ENCODE measurements around the gene PPP2R2B. TPM values are rescaled to one million over a fixed set of nuclear protein-coding genes. Genes with fewer than 3 reads are reported as not detected.
A peak's percentile ranks its signal among the peaks of the same experiment; 100 is the strongest.

The PPP2R2B gene
- total RNA-seq, 8 experiments from 2014 or later, result 54.2 to 102 (median 75.0) TPM

DNA sequence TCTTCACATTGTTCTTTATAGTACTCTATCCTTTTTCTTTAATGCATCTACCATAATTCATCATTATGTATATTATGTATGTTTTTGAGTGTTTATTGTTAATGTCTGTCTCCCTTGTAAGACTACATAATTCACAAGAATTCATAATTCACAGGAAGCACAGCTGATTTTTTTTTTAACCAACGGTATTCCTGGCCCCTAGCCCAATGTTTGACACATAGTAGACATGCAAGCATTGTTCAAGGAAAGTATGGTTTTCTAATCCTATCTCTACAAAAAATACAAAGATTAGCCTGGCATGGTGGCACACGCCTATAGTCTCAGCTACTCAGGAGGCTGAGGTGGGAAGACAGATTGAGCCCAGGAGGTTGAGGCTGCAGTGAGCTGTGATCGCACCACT is 160.6 kb downstream of the PPP2R2B start:
- H3K4me1 ChIP-seq (replicated peaks in 1 of 2), result peaks cover 0 to 15% of the 10 kb centered on the region in 2 donors
- in situ Hi-C loops (cut with MboI; ENCODE audit: low pct_unique_long_range_greater_than_20kb in 2 of 9, low sequenced_read_pairs in 9 of 9, unreplicated experiment in 9 of 9), result no loop called here
- peak in 3 of 8 experiments; percentile 6 to 65 (median 14) for ATAC-seq (replicated peaks in 6 of 8)
- H3K27ac ChIP-seq, result no peak overlapping the region
- no peak overlapping the region for H3K4me3 ChIP-seq
- 0 to 100% (median 81%) methylated on average over 1 to 3 of the region's 3 CpGs for WGBS, 10 experiments

DNA sequence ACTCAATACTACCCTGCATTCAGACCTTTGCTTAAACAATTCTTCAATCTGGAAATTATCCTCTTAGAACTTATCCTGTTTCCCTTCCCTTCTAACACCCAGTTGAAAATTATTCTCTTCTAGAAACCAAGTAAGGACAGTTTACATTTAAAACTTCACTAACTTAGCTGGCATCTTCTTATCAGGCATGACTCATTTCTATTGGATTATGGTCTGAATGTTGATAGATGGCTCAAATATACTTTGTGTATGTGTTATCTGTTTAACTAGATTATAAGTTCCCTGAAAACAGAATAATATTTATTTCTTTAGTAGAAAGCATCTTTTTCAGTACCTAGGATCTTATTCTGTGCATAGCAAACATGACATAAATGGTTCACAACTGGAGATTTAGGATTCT is 161.9 kb downstream of the PPP2R2B start:
- Histone ChIP-seq H3K4me1 (replicated peaks in 1 of 2) (peaks cover 0 to 15% of the 10 kb centered on the region in 2 donors), H3K4me3 (no peak overlapping the region), H3K27ac (no peak overlapping the region)
- no peak for ATAC-seq (replicated peaks in 6 of 8)
- in situ Hi-C loops (cut with MboI; ENCODE audit: low pct_unique_long_range_greater_than_20kb in 2 of 9, low sequenced_read_pairs in 9 of 9, unreplicated experiment in 9 of 9), result no loop called here

DNA sequence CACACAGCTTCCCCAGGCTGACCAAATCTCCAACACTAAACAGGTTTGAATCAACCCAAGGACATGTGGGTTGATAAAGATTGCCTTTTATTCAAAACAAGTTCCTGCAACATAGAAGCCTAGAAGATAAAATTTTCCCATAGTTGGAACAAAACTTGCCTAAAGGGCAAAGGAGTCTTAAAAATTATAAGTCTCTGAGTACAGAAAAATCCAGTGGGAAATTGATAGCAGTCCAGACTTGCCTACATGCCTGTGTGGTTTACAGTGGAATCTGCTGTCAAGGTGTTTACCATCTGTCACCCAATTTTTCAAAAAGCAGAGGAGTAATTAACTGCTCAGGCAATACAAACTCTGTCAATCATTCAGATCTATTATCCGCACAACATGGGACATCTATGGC is 168.2 kb downstream of the PPP2R2B start:
- in situ Hi-C loops (cut with MboI; ENCODE audit: low pct_unique_long_range_greater_than_20kb in 2 of 9, low sequenced_read_pairs in 9 of 9, unreplicated experiment in 9 of 9), result no loop called here
- ATAC-seq (replicated peaks in 6 of 8), result peak in 1 of 8 experiments; percentile 33

DNA sequence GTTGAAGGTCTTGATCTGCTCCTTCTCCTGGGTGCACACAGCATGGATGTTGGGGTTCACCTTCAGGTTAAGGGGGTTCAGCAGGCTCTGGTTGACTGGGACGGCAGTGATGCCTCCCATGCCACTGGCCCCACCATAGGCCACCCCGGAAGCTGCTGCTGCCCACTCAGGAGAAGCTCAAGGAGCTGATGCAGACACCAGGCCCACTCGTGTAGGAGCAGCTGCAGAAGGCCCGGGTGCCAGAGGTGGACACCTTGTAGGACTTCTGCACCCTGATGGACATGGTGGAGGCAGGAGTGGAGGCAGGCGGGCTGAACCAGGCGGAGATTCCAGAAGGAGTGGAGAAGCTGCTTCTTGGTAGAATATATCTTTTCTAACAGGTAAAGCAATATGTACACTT is 171.2 kb downstream of the PPP2R2B start:
- Histone ChIP-seq H3K4me3 (no peak overlapping the region), H3K4me1 (replicated peaks in 1 of 2) (peaks cover 19 to 38% of the 10 kb centered on the region in 2 donors), H3K27ac (no peak overlapping the region)
- WGBS, 10 experiments, result 66 to 100% (median 92%) methylated on average over 1 to 5 of the region's 6 CpGs; no CpG with 5 or more reads in 3 of the 10 experiments
- in situ Hi-C loops (cut with MboI; ENCODE audit: low pct_unique_long_range_greater_than_20kb in 2 of 9, low sequenced_read_pairs in 9 of 9, unreplicated experiment in 9 of 9), result no loop called here
- no peak for ATAC-seq (replicated peaks in 6 of 8)

More for the DNA sequence above, 168.2 kb downstream of the PPP2R2B start:
- WGBS, 10 experiments, result 67 to 100% (median 100%) methylated on average over 1 of the region's 1 CpG; no CpG with 5 or more reads in 3 of the 10 experiments
- no peak overlapping the region for H3K4me3 ChIP-seq
- H3K4me1 ChIP-seq (replicated peaks in 1 of 2), result peaks cover 6 to 8% of the 10 kb centered on the region in 2 donors
- H3K27ac ChIP-seq, result no peak overlapping the region

DNA sequence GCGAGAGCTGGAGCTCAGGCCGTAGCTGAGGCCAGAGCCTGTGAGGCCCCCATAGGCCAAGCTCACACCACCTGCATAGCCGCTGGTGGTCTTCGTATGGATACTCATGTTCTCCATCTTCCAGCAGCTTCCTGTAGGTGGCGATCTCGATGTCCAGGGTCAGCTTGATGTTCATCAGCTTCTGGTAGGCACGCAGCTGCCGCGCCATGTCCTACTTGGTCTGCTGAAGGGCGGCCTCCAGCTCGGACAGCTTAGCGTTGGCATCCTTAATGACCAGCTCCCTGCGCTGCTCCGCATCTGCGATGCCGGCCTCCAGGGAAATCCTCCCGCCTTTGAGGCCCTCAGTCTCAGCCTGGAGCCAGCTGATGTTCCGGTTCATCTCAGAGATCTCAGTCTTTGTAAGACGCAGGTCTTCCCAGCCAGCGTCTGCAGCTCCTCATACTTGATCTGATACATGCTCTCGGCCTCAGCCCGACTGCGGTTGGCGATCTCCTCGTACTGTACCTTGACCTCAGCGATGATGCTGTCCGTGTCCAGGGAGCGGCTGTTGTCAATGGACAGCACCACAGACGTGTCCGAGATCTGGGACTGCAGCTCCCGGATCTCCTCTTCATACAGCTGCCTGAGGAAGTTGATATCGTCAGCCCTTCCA is 172.1 kb downstream of the PPP2R2B start:
- WGBS, 10 experiments, result 62 to 100% (median 98%) methylated on average over 1 to 10 of the region's 32 CpGs; no CpG with 5 or more reads in 3 of the 10 experiments
- no peak for ATAC-seq (replicated peaks in 6 of 8)
- Histone ChIP-seq H3K4me3 (no peak overlapping the region), H3K27ac (peak overlapping the region in 1 of 2 donors; percentile 24), H3K4me1 (replicated peaks in 1 of 2) (peaks cover 27 to 47% of the 10 kb centered on the region in 2 donors)
- in situ Hi-C loops (cut with MboI; ENCODE audit: low pct_unique_long_range_greater_than_20kb in 2 of 9, low sequenced_read_pairs in 9 of 9, unreplicated experiment in 9 of 9), result no loop called here

DNA sequence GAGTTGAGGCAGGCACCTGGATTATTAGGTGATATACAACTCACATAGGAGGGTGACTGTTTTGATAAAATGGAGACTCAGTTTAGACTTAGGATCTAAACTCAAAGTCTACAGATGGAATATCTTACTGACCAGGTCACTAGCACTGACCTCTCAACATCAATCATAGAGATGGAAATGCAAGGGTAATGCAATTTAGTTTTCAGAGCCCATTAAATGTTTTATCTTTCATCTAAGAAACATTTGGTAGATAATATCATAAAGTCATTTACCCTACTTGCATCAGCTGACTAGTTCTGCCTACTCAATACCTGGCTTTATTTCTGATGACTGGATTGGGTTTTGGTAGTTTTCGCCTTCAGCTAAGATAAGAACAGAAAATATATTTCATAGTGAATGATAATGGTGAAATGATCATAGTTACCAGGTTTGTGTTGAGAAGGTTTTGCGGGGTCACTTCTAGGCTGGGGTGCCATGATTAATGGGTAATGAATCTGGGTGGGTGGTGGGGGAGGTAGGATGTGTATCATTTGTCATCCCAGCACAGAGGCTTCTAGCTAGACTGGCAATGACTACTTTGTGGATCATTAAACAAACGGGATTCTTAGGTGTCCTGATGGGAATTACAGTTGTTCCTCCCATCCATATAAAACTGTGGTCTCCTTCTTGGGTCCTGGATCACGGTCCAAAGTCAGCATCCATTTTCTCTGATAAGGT is 173.4 kb downstream of the PPP2R2B start:
- no peak overlapping the region for H3K27ac ChIP-seq
- WGBS, 10 experiments, result 40 to 96% (median 83%) methylated on average over 1 to 4 of the region's 4 CpGs; no CpG with 5 or more reads in 2 of the 10 experiments
- H3K4me1 ChIP-seq (replicated peaks in 1 of 2), result peaks cover 33 to 60% of the 10 kb centered on the region in 2 donors
- in situ Hi-C loops (cut with MboI; ENCODE audit: low pct_unique_long_range_greater_than_20kb in 2 of 9, low sequenced_read_pairs in 9 of 9, unreplicated experiment in 9 of 9), result no loop called here
- H3K4me3 ChIP-seq, result no peak overlapping the region
- no peak for ATAC-seq (replicated peaks in 6 of 8)

DNA sequence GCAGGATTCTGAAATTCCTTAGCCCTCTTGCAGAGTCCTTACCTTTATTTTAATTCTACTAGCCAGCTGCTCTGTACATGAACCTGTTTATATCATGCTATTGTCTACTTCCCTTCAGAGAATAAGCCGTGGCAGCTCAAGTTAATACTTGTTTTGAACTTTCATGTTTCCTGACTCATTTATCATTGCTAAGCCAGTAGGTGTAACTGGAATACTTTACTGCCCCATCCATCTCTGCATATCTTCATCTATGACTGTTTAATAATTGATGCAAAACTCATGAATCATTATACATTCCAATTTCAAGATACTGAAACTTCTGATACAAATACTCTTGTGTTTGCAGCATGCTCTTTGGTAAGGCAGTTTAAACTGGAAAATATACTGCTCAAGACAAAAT is 174.7 kb downstream of the PPP2R2B start:
- Histone ChIP-seq H3K4me3 (no peak overlapping the region), H3K27ac (no peak overlapping the region), H3K4me1 (replicated peaks in 1 of 2) (peaks cover 33 to 73% of the 10 kb centered on the region in 2 donors)
- in situ Hi-C loops (cut with MboI; ENCODE audit: low pct_unique_long_range_greater_than_20kb in 2 of 9, low sequenced_read_pairs in 9 of 9, unreplicated experiment in 9 of 9), result no loop called here
- peak in 3 of 8 experiments; percentile 9 to 81 (median 78) for ATAC-seq (replicated peaks in 6 of 8)
- WGBS, 10 experiments, result 0 to 67% (median 40%) methylated on average over 1 of the region's 1 CpG; no CpG with 5 or more reads in 1 of the 10 experiments

DNA sequence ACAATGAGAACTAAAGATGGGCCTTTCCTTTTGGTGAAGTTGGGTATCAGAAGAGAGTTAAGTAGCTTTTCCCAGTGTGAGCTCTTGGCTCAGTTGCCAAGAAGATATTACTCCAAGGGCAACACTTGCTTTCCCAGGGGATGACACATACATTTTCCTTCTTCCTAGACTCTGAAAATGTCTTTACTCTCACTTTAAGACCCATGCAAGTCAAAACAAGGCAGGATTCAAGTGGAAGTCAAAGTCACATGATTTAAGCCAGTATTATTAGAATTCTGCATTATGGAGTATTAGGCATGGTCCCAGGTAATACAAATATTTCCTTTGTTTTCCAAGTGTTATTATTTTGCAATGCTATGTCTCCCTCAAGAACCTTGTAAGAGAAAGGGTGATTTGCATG is 175.1 kb downstream of the PPP2R2B start:
- peaks cover 33 to 77% of the 10 kb centered on the region in 2 donors for H3K4me1 ChIP-seq (replicated peaks in 1 of 2)
- peak in 2 of 8 experiments; percentile 5 to 6 for ATAC-seq (replicated peaks in 6 of 8)
- H3K27ac ChIP-seq, result no peak overlapping the region
- no peak overlapping the region for H3K4me3 ChIP-seq
- in situ Hi-C loops (cut with MboI; ENCODE audit: low pct_unique_long_range_greater_than_20kb in 2 of 9, low sequenced_read_pairs in 9 of 9, unreplicated experiment in 9 of 9), result no loop called here

DNA sequence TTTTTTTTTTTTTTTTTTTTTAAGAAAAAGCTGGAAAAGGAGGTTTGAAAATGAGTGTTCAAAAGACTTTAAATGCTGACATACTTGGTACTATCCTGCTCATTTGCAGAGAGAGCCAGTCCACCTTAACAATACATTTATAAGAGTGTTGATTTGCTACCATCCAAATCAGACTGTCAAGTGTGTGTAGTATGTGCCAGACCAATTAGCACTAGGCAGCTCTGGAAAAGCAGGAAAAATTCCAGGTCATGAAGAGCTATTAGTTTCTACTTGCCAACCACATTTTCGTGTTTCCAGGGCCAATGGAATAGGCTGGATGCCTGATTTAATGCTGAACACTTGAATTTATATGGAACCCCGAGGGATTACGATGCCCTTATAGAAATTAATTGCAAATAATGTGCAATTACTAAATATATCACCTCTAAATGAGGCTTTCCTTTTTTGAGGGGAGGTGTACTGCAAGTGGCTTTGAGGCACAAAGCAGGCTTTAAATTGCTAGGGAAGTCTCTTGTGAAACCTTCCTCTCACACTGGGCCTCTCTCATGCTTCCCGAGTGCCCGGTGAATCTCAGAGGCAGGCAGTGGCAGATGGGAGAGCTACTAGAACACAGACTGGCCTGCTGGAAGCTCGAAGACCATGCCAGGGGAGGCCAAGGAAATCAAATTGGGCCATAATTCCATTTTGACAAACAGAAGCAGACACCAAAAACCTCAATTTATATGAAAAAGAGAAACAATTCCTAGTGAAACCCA is 178.7 kb downstream of the PPP2R2B start:
- H3K4me1 ChIP-seq (replicated peaks in 1 of 2), result peaks cover 24 to 66% of the 10 kb centered on the region in 2 donors
- H3K4me3 ChIP-seq, result no peak overlapping the region
- peak in 6 of 8 experiments; percentile 24 to 75 (median 57) for ATAC-seq (replicated peaks in 6 of 8)
- 59 to 82% (median 75%) methylated on average over 2 to 6 of the region's 6 CpGs; no CpG with 5 or more reads in 1 of the 10 experiments for WGBS, 10 experiments
- in situ Hi-C loops (cut with MboI; ENCODE audit: low pct_unique_long_range_greater_than_20kb in 2 of 9, low sequenced_read_pairs in 9 of 9, unreplicated experiment in 9 of 9), result no loop called here
- H3K27ac ChIP-seq, result peak overlapping the region in 1 of 2 donors; percentile 50

DNA sequence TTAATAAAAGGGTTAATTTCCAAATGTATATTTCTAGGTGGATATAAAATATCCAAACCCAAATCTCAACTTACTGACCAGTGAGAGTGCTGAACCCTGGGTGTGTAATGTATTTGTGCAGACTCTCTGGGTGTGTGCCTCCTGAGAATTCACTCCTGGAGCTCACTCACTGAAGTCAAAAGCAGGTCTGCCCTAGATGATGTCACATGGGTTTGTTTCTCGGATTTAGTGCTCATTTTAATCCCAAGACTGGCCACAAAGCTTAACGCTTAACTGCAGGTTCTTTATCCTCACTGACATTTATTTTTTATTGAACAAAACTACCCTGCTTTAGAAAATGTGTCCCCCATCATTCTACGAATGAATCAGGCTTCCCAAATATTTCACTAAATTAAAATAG is 179.4 kb downstream of the PPP2R2B start:
- H3K4me3 ChIP-seq, result no peak overlapping the region
- WGBS, 10 experiments, result 18 to 90% (median 76%) methylated on average over 1 to 3 of the region's 3 CpGs; no CpG with 5 or more reads in 3 of the 10 experiments
- H3K4me1 ChIP-seq (replicated peaks in 1 of 2), result peaks cover 22 to 59% of the 10 kb centered on the region in 2 donors
- H3K27ac ChIP-seq, result peak overlapping the region in 1 of 2 donors; percentile 21
- in situ Hi-C loops (cut with MboI; ENCODE audit: low pct_unique_long_range_greater_than_20kb in 2 of 9, low sequenced_read_pairs in 9 of 9, unreplicated experiment in 9 of 9), result no loop called here
- peak in 6 of 8 experiments; percentile 23 to 81 (median 50) for ATAC-seq (replicated peaks in 6 of 8)

DNA sequence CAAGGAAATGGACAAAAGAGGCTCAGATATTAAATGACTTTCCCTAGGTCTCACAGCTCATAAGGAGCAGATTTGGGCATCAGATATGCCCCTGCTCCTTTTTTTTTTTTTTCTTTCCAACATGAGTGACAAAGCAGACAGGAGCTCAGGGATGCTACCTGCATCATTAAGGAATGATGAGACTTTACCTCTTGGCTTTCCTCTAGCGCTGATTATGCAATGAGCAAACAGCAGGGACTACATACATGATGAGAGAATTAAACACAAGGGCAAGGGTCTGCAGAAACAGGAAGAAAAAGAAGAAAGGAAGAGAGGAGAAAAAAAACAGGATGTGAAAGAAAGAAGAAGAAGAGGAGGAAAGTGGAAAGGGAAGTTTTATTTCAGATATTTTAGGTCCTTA is 179.9 kb downstream of the PPP2R2B start:
- ATAC-seq (replicated peaks in 6 of 8), result no peak
- in situ Hi-C loops (cut with MboI; ENCODE audit: low pct_unique_long_range_greater_than_20kb in 2 of 9, low sequenced_read_pairs in 9 of 9, unreplicated experiment in 9 of 9), result no loop called here
- Histone ChIP-seq H3K27ac (no peak overlapping the region), H3K4me3 (no peak overlapping the region), H3K4me1 (replicated peaks in 1 of 2) (peaks cover 22 to 54% of the 10 kb centered on the region in 2 donors)
- WGBS, 10 experiments, result 50 to 100% (median 89%) methylated on average over 1 of the region's 1 CpG; no CpG with 5 or more reads in 2 of the 10 experiments

DNA sequence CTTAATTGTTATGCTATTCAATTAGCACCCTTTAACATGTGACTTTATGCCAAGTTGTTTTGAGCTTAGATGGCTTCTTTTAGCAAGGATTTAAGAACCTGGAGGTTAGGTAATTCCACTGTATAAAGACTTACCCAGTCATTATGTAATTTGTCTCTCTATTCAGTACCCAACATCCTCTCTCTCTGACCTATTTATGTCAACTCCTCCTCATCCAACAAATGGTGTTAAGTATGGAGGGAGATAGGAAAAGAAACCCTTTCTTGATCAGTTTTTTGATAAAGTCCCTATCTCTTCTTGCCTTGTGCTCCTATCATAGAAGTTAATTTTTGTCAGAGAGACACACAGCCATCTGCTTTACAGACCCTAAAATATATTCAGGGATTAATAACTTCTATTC is 181.3 kb downstream of the PPP2R2B start:
- ATAC-seq (replicated peaks in 6 of 8), result no peak

DNA sequence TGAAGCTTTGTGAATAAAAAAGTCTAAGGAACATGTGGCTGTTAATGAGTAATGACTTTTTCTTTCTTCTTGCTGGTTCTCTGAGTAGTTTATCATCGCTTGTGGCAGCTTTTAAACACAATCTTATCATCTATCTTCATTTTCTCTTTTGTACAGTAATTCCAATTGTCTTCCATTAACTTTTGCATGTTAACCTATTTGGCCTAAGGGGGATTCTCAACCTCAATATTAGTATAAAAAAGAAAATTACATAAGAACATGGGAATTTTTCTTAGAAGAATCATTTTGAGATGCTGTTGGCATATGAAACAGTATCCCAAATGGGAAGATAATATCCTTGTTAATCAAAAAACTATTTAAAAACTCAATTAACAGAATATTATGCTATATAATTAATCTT is 182.9 kb downstream of the PPP2R2B start:
- WGBS, 10 experiments, result 40 to 100% (median 97%) methylated on average over 1 of the region's 1 CpG
- in situ Hi-C loops (cut with MboI; ENCODE audit: low pct_unique_long_range_greater_than_20kb in 2 of 9, low sequenced_read_pairs in 9 of 9, unreplicated experiment in 9 of 9), result no loop called here
- Histone ChIP-seq H3K4me1 (replicated peaks in 1 of 2) (peaks cover 0 to 24% of the 10 kb centered on the region in 2 donors), H3K4me3 (no peak overlapping the region), H3K27ac (no peak overlapping the region)
- ATAC-seq (replicated peaks in 6 of 8), result no peak

More for the DNA sequence above, 181.3 kb downstream of the PPP2R2B start:
- in situ Hi-C loops (cut with MboI; ENCODE audit: low pct_unique_long_range_greater_than_20kb in 2 of 9, low sequenced_read_pairs in 9 of 9, unreplicated experiment in 9 of 9), result no loop called here
- Histone ChIP-seq H3K4me1 (replicated peaks in 1 of 2) (peaks cover 12 to 39% of the 10 kb centered on the region in 2 donors), H3K4me3 (no peak overlapping the region), H3K27ac (no peak overlapping the region)
